Rectal smooth muscle tissue (tissue), 1 donor: Measurements from ENCODE around the gene MAMDC2.

Source experiments
- H3K27ac ChIP-seq: one replicate; pipeline ENCODE4 v1.7.0; 2013; ENCODE audit warnings: low read depth, low read length, inconsistent platforms
- H3K27me3 ChIP-seq: one replicate; pipeline ENCODE4 v1.7.0; 2013; ENCODE audit warnings: low read length; ENCODE audit not compliant: control insufficient read depth, insufficient read depth
- H3K36me3 ChIP-seq: one replicate; pipeline ENCODE4 v1.7.0; 2013; ENCODE audit warnings: low read length; ENCODE audit not compliant: control insufficient read depth, insufficient read depth
- H3K4me1 ChIP-seq: one replicate; pipeline ENCODE4 v1.7.0; 2013; ENCODE audit warnings: low read length; ENCODE audit not compliant: control insufficient read depth, insufficient read depth
- H3K4me3 ChIP-seq: one replicate; pipeline ENCODE4 v1.7.0; 2013; ENCODE audit warnings: low read length
- H3K9ac ChIP-seq: one replicate; pipeline ENCODE4 v1.7.0; 2013; ENCODE audit warnings: low read length

Gene MAMDC2, protein sequence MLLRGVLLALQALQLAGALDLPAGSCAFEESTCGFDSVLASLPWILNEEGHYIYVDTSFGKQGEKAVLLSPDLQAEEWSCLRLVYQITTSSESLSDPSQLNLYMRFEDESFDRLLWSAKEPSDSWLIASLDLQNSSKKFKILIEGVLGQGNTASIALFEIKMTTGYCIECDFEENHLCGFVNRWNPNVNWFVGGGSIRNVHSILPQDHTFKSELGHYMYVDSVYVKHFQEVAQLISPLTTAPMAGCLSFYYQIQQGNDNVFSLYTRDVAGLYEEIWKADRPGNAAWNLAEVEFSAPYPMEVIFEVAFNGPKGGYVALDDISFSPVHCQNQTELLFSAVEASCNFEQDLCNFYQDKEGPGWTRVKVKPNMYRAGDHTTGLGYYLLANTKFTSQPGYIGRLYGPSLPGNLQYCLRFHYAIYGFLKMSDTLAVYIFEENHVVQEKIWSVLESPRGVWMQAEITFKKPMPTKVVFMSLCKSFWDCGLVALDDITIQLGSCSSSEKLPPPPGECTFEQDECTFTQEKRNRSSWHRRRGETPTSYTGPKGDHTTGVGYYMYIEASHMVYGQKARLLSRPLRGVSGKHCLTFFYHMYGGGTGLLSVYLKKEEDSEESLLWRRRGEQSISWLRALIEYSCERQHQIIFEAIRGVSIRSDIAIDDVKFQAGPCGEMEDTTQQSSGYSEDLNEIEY

DNA sequence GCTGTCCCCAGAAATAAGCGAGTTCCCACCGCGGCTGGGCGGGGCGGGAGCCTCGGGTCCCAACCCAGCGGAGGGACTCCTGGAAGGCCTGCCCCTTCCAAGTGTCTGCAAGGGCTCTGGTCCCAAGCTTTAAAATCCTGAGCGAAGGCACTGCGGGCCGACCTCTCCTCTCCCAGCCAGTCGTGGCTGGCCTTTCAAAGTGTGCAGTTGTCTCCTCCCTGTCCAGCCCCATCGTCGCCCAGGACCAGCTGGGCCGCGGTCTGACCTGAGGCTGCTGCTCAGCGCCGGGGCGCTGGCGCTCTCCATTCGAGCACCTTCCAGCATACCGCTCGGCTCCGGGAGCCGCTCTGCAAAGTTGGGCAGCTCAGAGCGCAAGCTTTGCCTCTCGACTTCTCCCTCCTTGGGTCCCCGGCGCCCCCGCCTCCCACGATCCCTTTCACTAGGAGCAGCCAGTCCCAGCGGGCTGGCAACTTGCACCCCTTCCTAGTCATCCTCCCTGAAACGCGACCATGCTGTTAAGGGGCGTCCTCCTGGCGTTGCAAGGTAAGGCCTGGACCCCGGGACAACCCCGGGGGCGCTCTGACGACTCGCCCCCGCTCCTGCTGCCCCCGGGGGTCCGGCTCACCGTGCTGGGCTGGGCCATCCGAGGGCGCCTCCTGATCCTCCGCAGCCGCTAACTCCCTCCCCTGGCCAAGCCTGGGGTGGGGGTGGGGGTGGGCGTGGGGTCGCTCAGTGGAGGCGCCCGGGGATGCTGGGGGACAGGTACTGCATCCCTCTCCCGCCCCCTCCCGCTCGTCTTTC, at the start of gene MAMDC2:
MAMDC2 (plus strand) TSS at position 160 of the 801 bp plus-strand sequence; CDS start at position 510, 350 bp downstream.
- peaks cover 40% of the 10 kb centered on the region for H3K4me1 ChIP-seq

GRCh38 chr9:69995846-69996245, 47.8 kb upstream of the MAMDC2 start:
- Histone ChIP-seq H3K9ac (no peak overlapping the region), H3K27me3 (no peaks in the 10 kb centered on the region), H3K36me3 (no peaks in the 10 kb centered on the region), H3K4me3 (no peak overlapping the region), H3K4me1 (no peaks in the 10 kb centered on the region), H3K27ac (no peak overlapping the region)

More for the DNA sequence above, at the start of gene MAMDC2:
- Histone ChIP-seq H3K9ac (peak within 1 kb of the TSS; percentile 57), H3K36me3 (no peaks in the 10 kb centered on the region), H3K4me3 (peak within 1 kb of the TSS; percentile 79), H3K27me3 (no peaks in the 10 kb centered on the region), H3K27ac (peak within 1 kb of the TSS; percentile 88)

DNA sequence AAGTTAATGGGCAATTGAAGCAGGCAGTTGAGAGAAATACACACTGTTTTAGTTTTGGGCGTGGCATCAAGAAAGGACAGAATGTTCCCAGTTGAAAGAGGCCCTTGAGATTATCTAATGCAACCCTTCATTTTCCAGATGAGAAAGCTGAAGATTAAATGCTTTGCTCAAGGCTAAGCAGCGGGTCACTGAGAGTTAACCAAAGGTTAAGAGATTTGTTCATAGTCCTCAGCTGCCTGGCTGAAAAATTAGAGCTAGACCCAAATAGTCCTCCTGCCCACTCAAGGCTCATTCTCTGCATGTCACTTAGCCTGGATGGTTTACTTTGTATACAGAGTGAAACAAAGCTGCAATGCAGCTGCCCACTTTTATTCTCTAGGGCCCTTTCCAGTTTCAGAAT, 46.7 kb upstream of the MAMDC2 start:
- Histone ChIP-seq H3K27me3 (no peaks in the 10 kb centered on the region), H3K4me3 (no peak overlapping the region), H3K4me1 (no peaks in the 10 kb centered on the region), H3K9ac (no peak overlapping the region), H3K27ac (no peak overlapping the region), H3K36me3 (no peaks in the 10 kb centered on the region)

DNA sequence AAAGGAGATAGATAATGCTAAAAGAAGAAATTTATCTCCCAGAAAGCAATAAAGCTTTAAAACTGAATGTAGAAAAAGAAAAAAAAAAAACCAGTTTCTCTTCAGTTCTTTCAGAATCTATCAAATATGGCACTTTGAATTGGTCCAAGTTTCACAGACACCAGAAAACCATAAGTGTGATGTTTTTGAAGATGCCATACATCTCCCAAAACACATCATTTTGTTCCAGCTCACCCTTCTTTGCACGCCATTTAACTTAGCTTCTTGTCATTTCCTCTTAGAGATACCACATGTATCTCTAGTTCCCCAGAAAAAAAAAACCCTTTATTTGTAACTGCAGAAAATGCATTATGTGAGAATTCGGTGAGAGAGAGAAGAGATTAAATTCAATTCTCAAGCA, 46.1 kb upstream of the MAMDC2 start:
- Histone ChIP-seq H3K9ac (no peak overlapping the region), H3K4me3 (no peak overlapping the region), H3K4me1 (no peaks in the 10 kb centered on the region), H3K27me3 (no peaks in the 10 kb centered on the region), H3K36me3 (no peaks in the 10 kb centered on the region), H3K27ac (no peak overlapping the region)

DNA sequence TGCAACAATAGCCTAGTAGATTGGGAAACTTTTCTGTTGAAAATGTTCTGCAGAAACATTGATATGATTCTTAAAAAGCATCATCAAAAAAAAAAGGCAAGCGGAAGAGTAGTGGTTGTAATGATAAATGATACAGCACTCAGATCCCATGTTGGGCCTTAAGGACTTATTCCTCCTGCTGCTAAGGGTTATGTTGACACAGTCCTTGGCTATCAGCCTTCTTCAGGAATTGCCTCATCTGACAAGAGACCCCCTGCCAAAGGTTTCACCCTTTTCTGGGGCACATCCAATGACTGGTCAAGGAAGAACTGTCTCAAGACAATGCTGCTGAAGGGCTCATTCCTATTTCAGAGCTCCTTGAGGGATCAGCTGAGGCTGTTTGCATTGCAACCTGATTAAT, 44.3 kb upstream of the MAMDC2 start:
- no peaks in the 10 kb centered on the region for H3K27me3 ChIP-seq
- no peaks in the 10 kb centered on the region for H3K4me1 ChIP-seq
- H3K27ac ChIP-seq = no peak overlapping the region

DNA sequence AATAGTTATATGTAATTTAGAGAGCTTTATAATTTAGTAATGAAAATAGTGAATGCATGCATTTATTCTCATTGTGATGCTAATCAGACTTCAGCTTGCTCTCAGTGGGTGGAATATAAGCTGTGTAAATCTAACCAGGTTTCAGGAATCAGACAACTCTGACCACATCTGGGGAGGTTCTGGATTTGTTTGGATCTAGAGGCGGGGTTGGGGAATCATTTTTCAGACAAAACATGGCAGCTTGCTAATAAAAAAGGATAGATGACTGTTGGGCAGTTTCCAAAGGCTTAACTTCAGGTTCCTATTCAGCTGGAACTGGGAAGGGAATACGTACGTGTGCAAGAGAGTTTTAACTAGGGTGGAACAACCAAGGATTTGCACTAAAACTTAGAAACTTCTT, 43.2 kb upstream of the MAMDC2 start:
- Histone ChIP-seq H3K27ac (no peak overlapping the region), H3K4me3 (no peak overlapping the region), H3K9ac (no peak overlapping the region), H3K4me1 (no peaks in the 10 kb centered on the region), H3K36me3 (no peaks in the 10 kb centered on the region), H3K27me3 (no peaks in the 10 kb centered on the region)

More for the DNA sequence above, 44.3 kb upstream of the MAMDC2 start:
- H3K9ac ChIP-seq = no peak overlapping the region
- H3K36me3 ChIP-seq = no peaks in the 10 kb centered on the region
- no peak overlapping the region for H3K4me3 ChIP-seq

DNA sequence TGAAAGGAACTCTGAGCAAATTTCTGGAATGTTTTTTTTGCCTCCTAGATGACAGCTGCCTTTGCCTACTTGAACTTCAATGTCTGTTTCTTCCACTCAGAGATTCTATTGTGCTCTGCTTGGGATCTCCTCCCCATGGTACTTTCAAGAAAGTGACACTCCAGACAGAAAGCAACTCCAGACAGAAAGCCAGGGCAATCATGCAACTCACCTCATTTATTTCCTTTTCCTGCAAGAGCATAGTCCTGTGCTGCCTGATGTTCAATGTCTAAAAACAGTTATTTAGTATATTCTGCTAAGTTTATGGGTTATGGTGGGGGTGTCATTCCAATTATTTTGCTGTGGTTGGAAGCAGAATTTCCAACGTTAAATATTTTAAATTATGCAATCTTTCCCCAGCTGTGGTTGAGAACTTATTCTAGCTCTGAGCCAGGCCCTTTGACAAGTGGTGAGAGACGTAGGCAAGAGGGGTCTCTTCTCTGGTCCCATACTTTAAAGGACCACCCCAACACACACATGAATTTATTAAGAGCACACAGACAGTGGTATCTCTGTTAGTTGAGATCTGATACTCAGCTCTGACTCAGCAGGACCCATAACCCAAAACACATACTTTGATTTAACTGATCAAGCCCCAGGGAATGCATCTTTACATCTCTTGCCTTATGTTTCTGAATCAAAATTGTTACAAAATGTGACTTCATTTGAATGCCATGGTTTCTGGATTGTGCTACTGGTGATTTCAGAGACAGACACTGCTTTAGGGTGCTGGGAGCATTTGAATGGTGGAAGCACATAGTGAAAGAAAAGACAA, 39.5 kb upstream of the MAMDC2 start:
- Histone ChIP-seq H3K4me1 (no peaks in the 10 kb centered on the region), H3K27me3 (no peaks in the 10 kb centered on the region), H3K9ac (no peak overlapping the region), H3K4me3 (no peak overlapping the region), H3K27ac (no peak overlapping the region), H3K36me3 (no peaks in the 10 kb centered on the region)

GRCh38 chr9:70006306-70006705, 37.3 kb upstream of the MAMDC2 start:
- Histone ChIP-seq H3K27ac (no peak overlapping the region), H3K27me3 (no peaks in the 10 kb centered on the region)

DNA sequence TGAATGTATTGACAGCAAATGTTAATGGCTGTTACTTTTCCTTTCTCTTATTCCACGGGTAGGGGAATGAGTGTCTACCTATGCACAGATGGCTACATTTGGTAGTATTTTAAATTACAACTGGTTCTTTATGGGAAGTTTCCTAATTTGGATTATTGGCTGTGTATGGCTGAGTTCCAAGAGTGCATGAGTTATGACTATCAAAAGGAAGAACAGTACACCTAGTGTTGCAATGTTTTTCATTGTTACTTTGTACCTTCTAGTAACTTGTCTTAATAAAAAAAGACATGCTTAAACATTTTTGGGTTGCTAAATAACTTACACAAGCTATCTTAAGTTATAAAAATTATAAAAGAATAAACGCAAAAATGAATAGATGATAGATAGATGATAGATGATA, 35.8 kb upstream of the MAMDC2 start:
- Histone ChIP-seq H3K27ac (no peak overlapping the region), H3K27me3 (no peaks in the 10 kb centered on the region), H3K9ac (no peak overlapping the region)

More at GRCh38 chr9:70006306-70006705, 37.3 kb upstream of the MAMDC2 start:
- H3K4me3 ChIP-seq = no peak overlapping the region
- H3K9ac ChIP-seq = no peak overlapping the region
- H3K4me1 ChIP-seq = no peaks in the 10 kb centered on the region
- H3K36me3 ChIP-seq = no peaks in the 10 kb centered on the region

DNA sequence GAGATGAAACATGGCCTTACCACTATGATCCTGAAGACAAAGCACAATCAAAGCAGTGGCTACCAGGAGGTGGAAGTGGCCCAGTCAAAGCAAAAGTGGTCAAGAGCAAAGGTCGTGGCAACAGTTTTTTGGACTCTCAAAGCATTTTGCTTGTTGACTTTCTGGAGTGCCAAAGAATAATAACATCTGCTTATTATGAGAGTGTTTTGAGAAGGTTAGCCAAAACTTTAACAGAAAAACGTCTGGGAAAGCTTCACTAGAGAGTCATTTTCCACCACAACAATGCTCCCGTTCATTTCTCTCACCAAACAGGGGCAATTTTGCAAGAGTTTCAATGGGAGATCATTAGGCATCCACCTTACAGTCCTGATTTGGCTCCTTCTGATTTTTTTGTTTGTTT, 33.6 kb upstream of the MAMDC2 start:
- Histone ChIP-seq H3K36me3 (no peaks in the 10 kb centered on the region), H3K4me1 (peaks cover 2% of the 10 kb centered on the region), H3K27ac (no peak overlapping the region), H3K4me3 (no peak overlapping the region), H3K9ac (no peak overlapping the region), H3K27me3 (no peaks in the 10 kb centered on the region)

More for the DNA sequence above, 35.8 kb upstream of the MAMDC2 start:
- H3K36me3 ChIP-seq = no peaks in the 10 kb centered on the region
- peaks cover 2% of the 10 kb centered on the region for H3K4me1 ChIP-seq
- no peak overlapping the region for H3K4me3 ChIP-seq

GRCh38 chr9:70011366-70011765, 32.3 kb upstream of the MAMDC2 start:
- no peaks in the 10 kb centered on the region for H3K36me3 ChIP-seq
- no peak overlapping the region for H3K27ac ChIP-seq
- H3K9ac ChIP-seq = no peak overlapping the region
- no peak overlapping the region for H3K4me3 ChIP-seq
- peaks cover 2% of the 10 kb centered on the region for H3K4me1 ChIP-seq
- no peaks in the 10 kb centered on the region for H3K27me3 ChIP-seq
